K562 (cell line): ENCODE data around the gene MTA2.

ENCODE experiments used
- CBX5 ChIP-seq: IDR thresholded peaks from 2 replicates; pipeline ENCODE4 v1.6.1; 2014; ENCODE audit warnings: low read depth, borderline replicate concordance
- EZH2 ChIP-seq: IDR thresholded peaks from 2 replicates; pipeline ENCODE4 v1.6.1; 2012; ENCODE audit warnings: low read depth, mild to moderate bottlenecking, inconsistent platforms, low read length, borderline replicate concordance
- MAFF ChIP-seq: IDR thresholded peaks from 2 replicates; pipeline ENCODE4 v1.6.1; 2012; ENCODE audit warnings: low read length, improper control_type of control experiment
- ZNF143 ChIP-seq: sonication (generic); formaldehyde crosslinking; IDR thresholded peaks from 2 replicates; pipeline ENCODE4 v1.9.0; 2022; ENCODE audit warnings: mild to moderate bottlenecking, missing genetic modification reagents
- ZNF232 ChIP-seq: sonication (generic); formaldehyde crosslinking; IDR thresholded peaks from 2 replicates; pipeline ENCODE4 v1.8.0; 2022; ENCODE audit warnings: mild to moderate bottlenecking, missing genetic modification reagents
- TF ChIP-seq, protein P1 (sequence below): fragments of 450-650 bp; IDR thresholded peaks from 2 replicates; pipeline ENCODE4 v1.6.1; 2017; ENCODE audit warnings: antibody characterized with exemption, mild to moderate bottlenecking
- TF ChIP-seq, protein P2 (sequence below), 3 experiments: IDR thresholded peaks in 2 of 3; conservative IDR thresholded peaks in 1 of 3; 2 replicates each; pipeline ENCODE4 v1.5.1; 2011 to 2012; ENCODE audit warnings: low read length in 3 of 3, mild to moderate bottlenecking in 3 of 3, control low read depth in 2 of 3, improper control_type of control experiment in 1 of 3, inconsistent platforms in 1 of 3, low read depth in 1 of 3, mixed read lengths in 1 of 3, moderate library complexity in 1 of 3; ENCODE audit not compliant: insufficient read depth in 2 of 3
- TF ChIP-seq, protein P3 (sequence below): conservative IDR thresholded peaks from 2 replicates; pipeline ENCODE4 v1.6.1; 2011; ENCODE audit warnings: low read depth, mild to moderate bottlenecking, low read length; ENCODE audit not compliant: control insufficient read depth
- TF ChIP-seq, protein P4 (sequence below), 2 experiments: fragments of 450-650 bp; IDR thresholded peaks; 2 replicates each; pipeline ENCODE4 v1.6.1; 2018; ENCODE audit warnings: mild to moderate bottlenecking in 2 of 2, low read depth in 1 of 2; ENCODE audit not compliant: partially characterized antibody in 2 of 2

- TF ChIP-seq ZNF232 (no peak; the same call in 1 of the 2 replicates), MAFF (no peak), CBX5 (no peak), EZH2 (no peak), ZNF143 (no peak)
- TF ChIP-seq, protein P1, sequence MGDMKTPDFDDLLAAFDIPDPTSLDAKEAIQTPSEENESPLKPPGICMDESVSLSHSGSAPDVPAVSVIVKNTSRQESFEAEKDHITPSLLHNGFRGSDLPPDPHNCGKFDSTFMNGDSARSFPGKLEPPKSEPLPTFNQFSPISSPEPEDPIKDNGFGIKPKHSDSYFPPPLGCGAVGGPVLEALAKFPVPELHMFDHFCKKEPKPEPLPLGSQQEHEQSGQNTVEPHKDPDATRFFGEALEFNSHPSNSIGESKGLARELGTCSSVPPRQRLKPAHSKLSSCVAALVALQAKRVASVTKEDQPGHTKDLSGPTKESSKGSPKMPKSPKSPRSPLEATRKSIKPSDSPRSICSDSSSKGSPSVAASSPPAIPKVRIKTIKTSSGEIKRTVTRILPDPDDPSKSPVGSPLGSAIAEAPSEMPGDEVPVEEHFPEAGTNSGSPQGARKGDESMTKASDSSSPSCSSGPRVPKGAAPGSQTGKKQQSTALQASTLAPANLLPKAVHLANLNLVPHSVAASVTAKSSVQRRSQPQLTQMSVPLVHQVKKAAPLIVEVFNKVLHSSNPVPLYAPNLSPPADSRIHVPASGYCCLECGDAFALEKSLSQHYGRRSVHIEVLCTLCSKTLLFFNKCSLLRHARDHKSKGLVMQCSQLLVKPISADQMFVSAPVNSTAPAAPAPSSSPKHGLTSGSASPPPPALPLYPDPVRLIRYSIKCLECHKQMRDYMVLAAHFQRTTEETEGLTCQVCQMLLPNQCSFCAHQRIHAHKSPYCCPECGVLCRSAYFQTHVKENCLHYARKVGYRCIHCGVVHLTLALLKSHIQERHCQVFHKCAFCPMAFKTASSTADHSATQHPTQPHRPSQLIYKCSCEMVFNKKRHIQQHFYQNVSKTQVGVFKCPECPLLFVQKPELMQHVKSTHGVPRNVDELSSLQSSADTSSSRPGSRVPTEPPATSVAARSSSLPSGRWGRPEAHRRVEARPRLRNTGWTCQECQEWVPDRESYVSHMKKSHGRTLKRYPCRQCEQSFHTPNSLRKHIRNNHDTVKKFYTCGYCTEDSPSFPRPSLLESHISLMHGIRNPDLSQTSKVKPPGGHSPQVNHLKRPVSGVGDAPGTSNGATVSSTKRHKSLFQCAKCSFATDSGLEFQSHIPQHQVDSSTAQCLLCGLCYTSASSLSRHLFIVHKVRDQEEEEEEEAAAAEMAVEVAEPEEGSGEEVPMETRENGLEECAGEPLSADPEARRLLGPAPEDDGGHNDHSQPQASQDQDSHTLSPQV: peak; percentile 25; the same call in 1 of the 2 replicates
- TF ChIP-seq, protein P2, sequence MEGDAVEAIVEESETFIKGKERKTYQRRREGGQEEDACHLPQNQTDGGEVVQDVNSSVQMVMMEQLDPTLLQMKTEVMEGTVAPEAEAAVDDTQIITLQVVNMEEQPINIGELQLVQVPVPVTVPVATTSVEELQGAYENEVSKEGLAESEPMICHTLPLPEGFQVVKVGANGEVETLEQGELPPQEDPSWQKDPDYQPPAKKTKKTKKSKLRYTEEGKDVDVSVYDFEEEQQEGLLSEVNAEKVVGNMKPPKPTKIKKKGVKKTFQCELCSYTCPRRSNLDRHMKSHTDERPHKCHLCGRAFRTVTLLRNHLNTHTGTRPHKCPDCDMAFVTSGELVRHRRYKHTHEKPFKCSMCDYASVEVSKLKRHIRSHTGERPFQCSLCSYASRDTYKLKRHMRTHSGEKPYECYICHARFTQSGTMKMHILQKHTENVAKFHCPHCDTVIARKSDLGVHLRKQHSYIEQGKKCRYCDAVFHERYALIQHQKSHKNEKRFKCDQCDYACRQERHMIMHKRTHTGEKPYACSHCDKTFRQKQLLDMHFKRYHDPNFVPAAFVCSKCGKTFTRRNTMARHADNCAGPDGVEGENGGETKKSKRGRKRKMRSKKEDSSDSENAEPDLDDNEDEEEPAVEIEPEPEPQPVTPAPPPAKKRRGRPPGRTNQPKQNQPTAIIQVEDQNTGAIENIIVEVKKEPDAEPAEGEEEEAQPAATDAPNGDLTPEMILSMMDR (IDR thresholded peaks at IDR 0.05 in 2 of 3, conservative IDR thresholded peaks at IDR 0.05 in 1 of 3; ENCODE audit: insufficient read depth in 2 of 3, low read depth in 1 of 3, low read length in 3 of 3): no peak
- TF ChIP-seq, protein P3, sequence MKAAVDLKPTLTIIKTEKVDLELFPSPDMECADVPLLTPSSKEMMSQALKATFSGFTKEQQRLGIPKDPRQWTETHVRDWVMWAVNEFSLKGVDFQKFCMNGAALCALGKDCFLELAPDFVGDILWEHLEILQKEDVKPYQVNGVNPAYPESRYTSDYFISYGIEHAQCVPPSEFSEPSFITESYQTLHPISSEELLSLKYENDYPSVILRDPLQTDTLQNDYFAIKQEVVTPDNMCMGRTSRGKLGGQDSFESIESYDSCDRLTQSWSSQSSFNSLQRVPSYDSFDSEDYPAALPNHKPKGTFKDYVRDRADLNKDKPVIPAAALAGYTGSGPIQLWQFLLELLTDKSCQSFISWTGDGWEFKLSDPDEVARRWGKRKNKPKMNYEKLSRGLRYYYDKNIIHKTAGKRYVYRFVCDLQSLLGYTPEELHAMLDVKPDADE: peak; percentile 74
- TF ChIP-seq, protein P4, sequence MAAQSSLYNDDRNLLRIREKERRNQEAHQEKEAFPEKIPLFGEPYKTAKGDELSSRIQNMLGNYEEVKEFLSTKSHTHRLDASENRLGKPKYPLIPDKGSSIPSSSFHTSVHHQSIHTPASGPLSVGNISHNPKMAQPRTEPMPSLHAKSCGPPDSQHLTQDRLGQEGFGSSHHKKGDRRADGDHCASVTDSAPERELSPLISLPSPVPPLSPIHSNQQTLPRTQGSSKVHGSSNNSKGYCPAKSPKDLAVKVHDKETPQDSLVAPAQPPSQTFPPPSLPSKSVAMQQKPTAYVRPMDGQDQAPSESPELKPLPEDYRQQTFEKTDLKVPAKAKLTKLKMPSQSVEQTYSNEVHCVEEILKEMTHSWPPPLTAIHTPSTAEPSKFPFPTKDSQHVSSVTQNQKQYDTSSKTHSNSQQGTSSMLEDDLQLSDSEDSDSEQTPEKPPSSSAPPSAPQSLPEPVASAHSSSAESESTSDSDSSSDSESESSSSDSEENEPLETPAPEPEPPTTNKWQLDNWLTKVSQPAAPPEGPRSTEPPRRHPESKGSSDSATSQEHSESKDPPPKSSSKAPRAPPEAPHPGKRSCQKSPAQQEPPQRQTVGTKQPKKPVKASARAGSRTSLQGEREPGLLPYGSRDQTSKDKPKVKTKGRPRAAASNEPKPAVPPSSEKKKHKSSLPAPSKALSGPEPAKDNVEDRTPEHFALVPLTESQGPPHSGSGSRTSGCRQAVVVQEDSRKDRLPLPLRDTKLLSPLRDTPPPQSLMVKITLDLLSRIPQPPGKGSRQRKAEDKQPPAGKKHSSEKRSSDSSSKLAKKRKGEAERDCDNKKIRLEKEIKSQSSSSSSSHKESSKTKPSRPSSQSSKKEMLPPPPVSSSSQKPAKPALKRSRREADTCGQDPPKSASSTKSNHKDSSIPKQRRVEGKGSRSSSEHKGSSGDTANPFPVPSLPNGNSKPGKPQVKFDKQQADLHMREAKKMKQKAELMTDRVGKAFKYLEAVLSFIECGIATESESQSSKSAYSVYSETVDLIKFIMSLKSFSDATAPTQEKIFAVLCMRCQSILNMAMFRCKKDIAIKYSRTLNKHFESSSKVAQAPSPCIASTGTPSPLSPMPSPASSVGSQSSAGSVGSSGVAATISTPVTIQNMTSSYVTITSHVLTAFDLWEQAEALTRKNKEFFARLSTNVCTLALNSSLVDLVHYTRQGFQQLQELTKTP (IDR thresholded peaks at IDR 0.05; ENCODE audit: low read depth in 1 of 2, partially characterized antibody in 2 of 2): no peak
Observed at GRCh38 chr11:62645946-62646824, 44.5 kb upstream of the MTA2 start, which contains the start of gene GANAB.
